ENCODE measurements around the gene ZNF69. TPM values are rescaled to one million over a fixed set of nuclear protein-coding genes. Genes with fewer than 3 reads are reported as not detected.
"Not testable (repeated sequence)": the region's sequence is repeated elsewhere in the genome, so short reads cannot be mapped to it uniquely, and the experiment has no call there.

The ZNF69 gene
- total RNA-seq = 32.1 and 33.9 TPM in 2 replicates
- long read RNA-seq, transcript ZNF69-202 (4 exons, 2,010 nt) = major isoform, 66 of 127 reads
- long read RNA-seq, transcript ZNF69-203 (4 exons, 569 nt) = minor isoform, 36 of 127 reads
- long read RNA-seq, partial matches to known transcripts = 3 of 127 reads
- long read RNA-seq, other reads (novel, unspliced or antisense) = 22 of 127 reads

- H3K4me3 Mint-ChIP-seq = peak within 1 kb of the TSS; percentile 98
- no peaks in the 10 kb centered on the region for H3K27me3 Mint-ChIP-seq (ENCODE audit: low read depth)
- H3K9me3 Mint-ChIP-seq = peaks cover 6% of the 10 kb centered on the region
- DNase-seq (ENCODE audit: low read depth, low spot score) = peak; percentile 90
- peaks cover 40% of the 10 kb centered on the region for H3K4me1 Mint-ChIP-seq
- peak within 1 kb of the TSS; percentile 97 for H3K27ac Mint-ChIP-seq (ENCODE audit: unreplicated experiment)
- TF ChIP-seq CTCF (conservative IDR thresholded peaks at IDR 0.05) = peak; percentile 54
- H3K36me3 Mint-ChIP-seq (ENCODE audit: low read depth) = peaks cover 45% of the 10 kb centered on the region
Measured at GRCh38 chr19:11887611-11888531, at the start of gene ZNF69. Gene ZNF69 (plus strand): TSS chr19:11887782. CDS start chr19:11887924, 142 bp downstream.

DNA sequence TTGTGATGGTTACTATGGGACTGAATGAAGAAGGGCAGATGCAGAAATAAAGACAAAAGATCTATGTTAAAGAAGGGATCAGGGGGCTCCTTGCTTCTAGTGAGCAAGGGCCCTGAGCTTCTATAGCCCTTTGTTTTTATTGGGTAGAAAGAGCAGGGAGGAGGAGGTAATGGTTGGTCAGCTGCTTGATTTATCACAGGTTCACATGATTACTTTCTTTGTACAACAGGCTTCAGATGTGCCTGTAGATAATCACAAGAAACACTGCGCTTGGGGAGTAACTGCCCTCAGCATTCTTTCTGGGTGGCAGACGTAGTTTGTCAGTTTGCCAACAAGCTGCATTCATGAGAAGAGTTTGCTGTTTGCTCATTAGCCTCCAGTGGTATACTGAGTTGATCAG is 43.9 kb upstream of the ZNF69 start:
- no peak for TF ChIP-seq CTCF (conservative IDR thresholded peaks at IDR 0.05)
- peaks cover under 1% of the 10 kb centered on the region for H3K36me3 Mint-ChIP-seq (ENCODE audit: low read depth)
- no peaks in the 10 kb centered on the region for H3K27me3 Mint-ChIP-seq (ENCODE audit: low read depth)
- no peak overlapping the region for H3K27ac Mint-ChIP-seq (ENCODE audit: unreplicated experiment)
- DNase-seq (ENCODE audit: low read depth, low spot score) = no peak
- H3K4me1 Mint-ChIP-seq = peaks cover 13% of the 10 kb centered on the region
- H3K4me3 Mint-ChIP-seq = no peak overlapping the region
- peaks cover 10% of the 10 kb centered on the region for H3K9me3 Mint-ChIP-seq

- H3K36me3 Mint-ChIP-seq (ENCODE audit: low read depth); H3K9me3 Mint-ChIP-seq; H3K27me3 Mint-ChIP-seq (ENCODE audit: low read depth); DNase-seq (ENCODE audit: low read depth, low spot score): not testable (repeated sequence)
- H3K27ac Mint-ChIP-seq (ENCODE audit: unreplicated experiment) = peak overlapping the region; percentile 38
- H3K4me3 Mint-ChIP-seq = peak overlapping the region; percentile 47
- peaks cover 20% of the 10 kb centered on the region for H3K4me1 Mint-ChIP-seq
Measured at GRCh38 chr19:11847615-11848014, 40.0 kb upstream of the ZNF69 start.

GRCh38 chr19:11848200-11848593 is 39.4 kb upstream of the ZNF69 start:
- Mint-ChIP-seq H3K27me3 (ENCODE audit: low read depth) (no peaks in the 10 kb centered on the region), H3K9me3 (peaks cover 6% of the 10 kb centered on the region), H3K4me3 (peak overlapping the region; percentile 88), H3K4me1 (peaks cover 20% of the 10 kb centered on the region), H3K27ac (ENCODE audit: unreplicated experiment) (no peak overlapping the region), H3K36me3 (ENCODE audit: low read depth) (peaks cover 7% of the 10 kb centered on the region)
- no peak for TF ChIP-seq CTCF (conservative IDR thresholded peaks at IDR 0.05)
- DNase-seq (ENCODE audit: low read depth, low spot score) = no peak

DNA sequence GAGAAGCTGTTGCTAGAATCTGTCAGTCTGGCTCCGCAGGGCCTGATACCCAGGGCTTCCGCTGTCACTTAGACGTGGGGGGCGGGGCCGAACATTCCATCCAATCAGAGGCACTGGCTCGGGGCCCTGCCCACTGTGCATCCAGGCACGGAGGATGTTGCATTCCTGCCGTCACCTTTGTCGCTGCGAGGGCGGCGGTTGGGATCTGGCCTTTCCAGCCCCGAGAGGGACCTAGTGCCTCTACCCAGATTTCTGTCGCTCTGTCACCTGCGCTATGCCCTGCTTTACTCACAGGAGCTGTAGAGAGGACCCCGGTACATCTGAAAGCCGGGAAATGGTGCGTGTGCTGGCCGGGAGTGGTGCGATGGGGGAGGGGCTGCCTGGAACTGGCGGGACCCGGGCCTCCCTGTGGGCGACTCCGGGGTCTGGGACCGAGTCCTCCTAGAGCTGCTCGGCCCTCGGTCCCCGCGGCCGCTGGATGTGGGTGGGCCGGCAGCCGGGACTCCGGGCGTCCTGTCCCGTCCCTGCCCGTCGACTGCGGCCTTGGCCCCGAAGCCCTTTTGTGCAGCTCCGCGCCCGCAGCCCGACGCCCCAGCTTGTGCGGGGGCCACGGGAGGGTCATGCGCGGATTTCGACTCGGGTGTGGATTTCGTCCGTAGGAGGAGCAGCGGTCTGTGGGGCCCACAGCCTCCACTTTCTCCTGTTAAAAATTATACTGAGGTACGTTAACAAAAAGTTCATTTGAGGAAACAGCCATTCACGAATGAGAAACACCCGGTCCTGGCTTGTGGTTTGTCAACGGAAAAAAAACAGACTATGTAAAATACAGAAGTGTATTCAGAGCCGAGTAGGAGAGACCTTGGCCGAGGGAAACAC is 38.8 kb upstream of the ZNF69 start, which contains the start of gene ZNF439:
Gene ZNF439 (plus strand): TSS at position 133 of the 876 bp plus-strand sequence. CDS start 142 bp downstream, at position 275.
- Mint-ChIP-seq H3K4me3 (peak within 1 kb of the TSS; percentile 88), H3K27ac (ENCODE audit: unreplicated experiment) (peak within 1 kb of the TSS; percentile 91), H3K4me1 (peaks cover 17% of the 10 kb centered on the region), H3K36me3 (ENCODE audit: low read depth) (peaks cover 7% of the 10 kb centered on the region), H3K27me3 (ENCODE audit: low read depth) (no peaks in the 10 kb centered on the region), H3K9me3 (peaks cover 3% of the 10 kb centered on the region)
- DNase-seq (ENCODE audit: low read depth, low spot score) = peak; percentile 50
- TF ChIP-seq CTCF (conservative IDR thresholded peaks at IDR 0.05) = no peak

DNA sequence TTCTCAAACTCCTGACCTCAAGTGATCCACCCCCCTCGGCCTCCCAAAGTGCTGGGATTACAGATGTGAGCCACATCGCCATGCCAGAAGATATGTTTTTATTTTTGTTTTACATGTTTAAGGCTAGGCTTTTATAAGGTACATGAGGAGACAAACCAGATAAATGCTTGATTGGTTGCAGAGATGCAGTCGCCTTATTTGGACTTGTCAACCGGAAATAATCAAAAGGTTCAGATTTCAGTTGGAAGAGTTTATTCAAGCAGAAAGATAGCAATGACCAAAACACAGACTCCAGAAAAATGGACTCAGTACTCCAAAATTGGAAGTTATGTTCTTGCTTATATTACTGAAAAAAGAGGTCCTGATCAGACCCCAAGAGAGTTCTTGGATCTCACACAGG is 37.3 kb upstream of the ZNF69 start:
- Mint-ChIP-seq H3K4me1 (peaks cover 17% of the 10 kb centered on the region), H3K36me3 (ENCODE audit: low read depth) (peaks cover 13% of the 10 kb centered on the region)
- H3K4me3 Mint-ChIP-seq; H3K27me3 Mint-ChIP-seq (ENCODE audit: low read depth); H3K27ac Mint-ChIP-seq (ENCODE audit: unreplicated experiment); H3K9me3 Mint-ChIP-seq; DNase-seq (ENCODE audit: low read depth, low spot score): not testable (repeated sequence)
